Activated CD8-positive, alpha-beta memory T cell treated with anti-CD3 and anti-CD28 coated beads for 24 hours (primary cell): ENCODE measurements around the gene LAMP1.

ENCODE experiments used
- DNase-seq: peaks from one replicate; pipeline ENCODE4 v3.0.0-alpha.2; 2020

The LAMP1 gene

GRCh38 chr13:113357529-113357928 lies 60.5 kb downstream of the LAMP1 start:
- DNase-seq = no peak

DNA sequence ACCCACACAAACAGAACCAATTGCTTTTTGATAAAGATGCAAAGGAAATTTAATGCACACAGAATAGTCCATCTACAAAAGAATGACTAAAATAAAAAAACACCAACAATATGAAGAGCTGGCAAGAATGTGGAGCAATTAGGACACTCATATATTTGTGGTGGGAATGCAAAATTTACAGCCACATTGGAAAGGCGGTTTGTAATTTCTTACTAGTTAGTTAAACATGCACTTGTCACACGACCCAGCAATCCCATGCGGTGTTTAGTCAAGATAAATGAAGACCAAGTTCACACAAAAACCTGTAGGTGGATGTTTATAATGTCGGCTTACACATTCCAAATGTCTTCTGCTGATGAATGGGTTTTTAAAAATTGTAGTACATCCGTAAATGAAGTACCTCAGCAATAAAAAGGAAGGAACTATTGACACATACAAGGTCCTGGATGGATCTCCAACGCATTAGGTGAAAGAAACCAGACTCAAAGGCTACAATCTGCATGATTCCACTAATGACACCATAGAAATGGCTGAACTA lies 61.7 kb downstream of the LAMP1 start:
- no peak for DNase-seq

DNA sequence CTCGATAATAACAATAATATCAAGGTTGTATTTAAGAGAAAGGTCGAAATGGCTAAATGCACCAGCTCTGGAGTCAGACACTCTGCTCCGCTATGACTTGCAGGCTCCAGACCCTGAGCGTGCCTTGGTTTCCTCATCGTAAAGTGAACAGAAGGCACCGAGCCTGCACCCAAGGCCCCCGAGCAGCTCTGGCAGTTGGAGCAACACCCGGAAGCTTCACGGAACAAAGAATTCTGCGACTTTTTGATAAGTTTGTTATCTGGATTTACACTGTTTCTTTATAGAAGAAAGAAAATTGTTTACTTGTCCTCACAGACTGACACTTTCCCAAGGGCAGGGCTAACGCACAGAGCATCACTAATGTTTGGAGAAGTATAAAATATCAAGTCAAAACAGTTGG lies 62.5 kb downstream of the LAMP1 start:
- DNase-seq = no peak

- DNase-seq = peak; percentile 33
Observed at GRCh38 chr13:113360446-113360845, 63.4 kb downstream of the LAMP1 start.

DNA sequence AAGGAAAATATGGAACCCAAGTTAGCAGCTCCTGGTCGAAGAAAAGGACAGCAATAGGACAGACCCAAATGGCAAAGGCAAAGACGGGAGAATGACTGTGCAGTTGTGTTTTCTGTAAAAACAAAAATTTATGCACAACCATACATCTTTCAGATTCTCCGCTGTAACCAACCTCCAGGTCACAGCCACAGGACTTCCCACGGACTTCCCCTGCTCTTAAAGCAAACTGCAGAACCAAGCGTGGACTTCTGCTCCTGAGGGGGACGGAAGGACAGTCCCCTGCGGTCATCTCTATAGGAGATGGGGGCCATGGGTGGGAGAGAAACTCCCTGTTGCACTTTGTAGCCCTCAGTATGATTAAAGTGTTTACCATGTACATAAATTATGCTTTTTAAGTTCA lies 64.4 kb downstream of the LAMP1 start:
- peak; percentile 54 for DNase-seq

- DNase-seq = no peak
Observed at GRCh38 chr13:113364311-113364889, 67.4 kb downstream of the LAMP1 start.

DNA sequence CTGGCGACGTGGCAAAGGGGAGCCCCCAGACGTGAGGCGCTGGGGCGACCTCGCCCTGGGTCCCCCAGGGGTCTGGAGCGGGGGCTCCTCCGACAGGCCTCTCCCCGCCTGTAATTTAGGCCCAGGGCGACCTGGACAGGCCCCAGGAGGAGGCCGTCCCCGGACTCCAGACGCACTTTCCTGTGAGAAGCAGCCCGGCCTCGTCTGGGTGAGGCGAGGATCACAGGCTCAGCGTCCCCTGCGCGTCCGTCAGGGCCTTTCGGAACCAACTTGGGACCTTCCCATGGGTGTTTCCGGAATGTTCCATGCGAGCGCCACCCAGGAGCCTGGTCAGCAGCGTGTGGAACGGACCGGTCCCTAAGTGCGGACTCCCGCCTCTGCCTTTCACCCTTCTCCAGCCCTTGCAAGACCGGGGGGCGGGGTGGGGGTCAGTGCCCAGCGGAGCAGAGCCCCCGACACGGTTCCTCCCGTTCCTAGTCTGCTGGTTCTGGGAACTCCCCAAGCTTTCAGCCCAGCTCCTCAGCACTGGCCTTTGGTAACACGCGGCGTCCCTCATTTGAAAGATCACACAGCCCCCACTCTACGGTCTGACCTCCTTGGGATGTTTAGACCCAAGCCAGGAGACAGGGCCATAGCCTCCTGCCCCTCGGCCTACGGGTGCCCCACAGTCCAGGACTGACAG lies 68.0 kb downstream of the LAMP1 start:
- DNase-seq = no peak

DNA sequence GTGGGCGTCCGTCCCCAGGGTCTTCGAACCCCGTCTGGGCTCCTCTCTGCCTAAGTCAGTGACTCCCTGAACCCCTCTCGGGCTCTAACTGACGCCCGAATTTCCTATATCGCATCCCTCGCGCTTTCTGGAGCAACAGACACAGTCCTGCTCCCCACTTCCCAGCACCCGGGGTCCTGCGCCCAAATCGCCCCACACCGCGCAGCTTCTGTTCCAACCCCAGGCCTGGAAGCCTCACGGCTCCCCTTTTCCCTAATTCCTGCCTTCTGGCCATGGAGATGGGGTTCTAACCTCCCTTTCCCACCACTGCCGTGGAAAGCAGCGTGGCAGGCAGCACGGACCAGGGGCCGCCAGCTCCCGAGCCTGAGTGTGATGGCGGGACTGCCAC lies 68.5 kb downstream of the LAMP1 start:
- no peak for DNase-seq

- DNase-seq = peak; percentile 53
Observed at GRCh38 chr13:113365971-113366588, 69.0 kb downstream of the LAMP1 start.

DNA sequence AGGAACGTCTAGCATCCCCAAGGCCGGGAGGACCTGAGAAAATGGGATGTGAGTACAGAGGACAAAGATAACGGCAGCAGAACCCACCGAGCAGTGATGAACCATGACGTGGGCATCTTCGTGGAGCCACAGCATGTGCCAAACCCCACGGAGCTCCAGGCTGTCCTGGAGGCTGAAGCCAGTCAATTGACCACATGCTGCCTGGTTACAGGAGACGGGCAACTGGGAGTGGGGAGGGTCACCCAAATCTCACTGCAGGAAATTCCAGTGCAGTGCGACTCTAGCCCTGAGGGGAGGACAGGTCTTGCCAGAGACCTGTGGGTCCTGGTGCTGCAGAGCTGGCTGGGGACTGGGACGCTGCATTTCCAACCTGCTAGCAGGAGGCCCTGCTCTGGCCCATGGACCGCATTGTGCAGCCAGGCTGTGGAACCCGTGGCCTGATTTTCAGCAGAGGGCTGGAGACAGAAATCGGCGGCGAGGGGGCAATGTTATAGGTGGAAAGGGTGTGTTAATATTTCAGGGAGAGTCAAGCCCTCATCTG lies 70.1 kb downstream of the LAMP1 start:
- DNase-seq = peak; percentile 33

- DNase-seq = no peak
Observed at GRCh38 chr13:113367771-113368170, 70.7 kb downstream of the LAMP1 start.

DNA sequence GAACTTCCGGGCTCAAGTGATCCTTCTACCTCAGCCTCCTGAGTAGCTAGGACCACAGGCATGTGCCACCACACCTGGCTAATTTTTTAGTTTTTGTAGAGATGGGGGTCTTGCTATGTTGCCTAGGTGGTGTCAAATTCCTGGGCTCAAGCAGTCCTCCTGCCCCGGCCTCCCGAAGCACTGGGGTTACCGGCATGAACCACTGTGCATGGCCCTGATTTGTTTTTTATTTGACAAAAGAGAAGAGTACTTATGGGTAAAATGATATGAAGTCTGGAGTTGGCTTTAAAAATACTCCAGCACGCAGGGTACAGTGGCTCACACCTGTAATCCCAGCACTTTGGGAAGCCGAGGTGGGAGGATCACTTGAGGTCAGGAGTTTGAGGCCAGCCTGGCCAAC lies 71.3 kb downstream of the LAMP1 start:
- DNase-seq = peak; percentile 26

GRCh38 chr13:113369189-113369588 lies 72.2 kb downstream of the LAMP1 start:
- DNase-seq = peak; percentile 42

GRCh38 chr13:113369881-113370280 lies 72.8 kb downstream of the LAMP1 start:
- peak; percentile 21 for DNase-seq

DNA sequence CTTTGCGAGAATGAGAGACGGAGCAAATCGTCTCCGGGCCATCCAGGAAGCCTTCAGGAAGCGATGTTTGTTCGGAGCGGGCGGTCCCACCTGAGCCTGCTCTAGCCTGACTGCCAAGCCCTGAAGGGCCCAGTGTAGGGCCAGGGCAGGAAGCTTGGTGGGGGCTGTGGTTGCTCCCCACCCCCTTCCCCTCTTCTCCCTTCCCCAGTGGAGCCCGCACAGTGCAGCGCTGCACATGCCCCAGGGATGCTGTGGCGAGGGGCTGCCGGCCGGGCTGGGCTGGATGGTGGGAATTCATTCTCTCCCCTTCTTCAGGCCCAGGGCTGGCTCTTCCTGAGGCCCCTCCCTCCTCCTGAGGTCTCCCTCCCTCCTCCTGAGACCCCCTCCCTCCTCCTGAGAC lies 74.0 kb downstream of the LAMP1 start:
- peak; percentile 49 for DNase-seq

DNA sequence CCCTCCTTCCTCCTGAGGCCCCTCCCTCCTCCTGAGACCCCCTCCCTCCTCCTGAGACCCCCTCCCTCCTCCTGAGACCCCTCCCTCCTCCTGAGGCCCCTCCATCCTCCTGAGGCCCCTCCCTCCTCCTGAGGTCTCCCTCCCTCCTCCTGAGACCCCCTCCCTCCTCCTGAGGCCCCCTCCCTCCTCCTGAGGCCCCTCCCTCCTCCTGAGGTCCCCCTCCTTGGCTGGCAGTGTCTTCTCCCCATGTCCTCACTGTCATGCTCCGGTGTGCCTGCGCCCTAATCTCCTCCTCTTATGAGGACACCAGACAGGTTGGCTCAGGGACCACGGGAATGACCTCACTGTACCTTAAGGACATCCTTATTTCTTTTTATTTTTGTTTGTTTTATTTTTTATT lies 74.7 kb downstream of the LAMP1 start:
- peak; percentile 11 for DNase-seq
